Measurements from ENCODE around the gene MRS2.

- no peak for TF ChIP-seq CTCF (conservative IDR thresholded peaks at IDR 0.05)
- no peak for TF ChIP-seq EZH2 (IDR thresholded peaks at IDR 0.05; ENCODE audit: low read depth)
Measured at GRCh38 chr6:24408719-24409410, 6.1 kb downstream of the MRS2 start.
